GM18868 (cell line): ENCODE measurements around the gene CHRNB4.
"Not testable (repeated sequence)": the region's sequence is repeated elsewhere in the genome, so short reads cannot be mapped to it uniquely, and the experiment has no call there.

Experiments used
- ATAC-seq: cut with Tn5 transposase; IDR thresholded peaks from one replicate; pipeline ENCODE4 v1.9.1; 2021; ENCODE audit warnings: mild to moderate bottlenecking, moderate library complexity; ENCODE audit not compliant: unreplicated experiment

CHRNB4 gene

GRCh38 chr15:78618064-78618463 is 22.9 kb downstream of the CHRNB4 start:
- ATAC-seq = no peak

GRCh38 chr15:78617516-78617915 is 23.5 kb downstream of the CHRNB4 start:
- ATAC-seq = no peak

- no peak for ATAC-seq
These were observed 23.9 kb downstream of the CHRNB4 start for GRCh38 chr15:78617076-78617475.

DNA sequence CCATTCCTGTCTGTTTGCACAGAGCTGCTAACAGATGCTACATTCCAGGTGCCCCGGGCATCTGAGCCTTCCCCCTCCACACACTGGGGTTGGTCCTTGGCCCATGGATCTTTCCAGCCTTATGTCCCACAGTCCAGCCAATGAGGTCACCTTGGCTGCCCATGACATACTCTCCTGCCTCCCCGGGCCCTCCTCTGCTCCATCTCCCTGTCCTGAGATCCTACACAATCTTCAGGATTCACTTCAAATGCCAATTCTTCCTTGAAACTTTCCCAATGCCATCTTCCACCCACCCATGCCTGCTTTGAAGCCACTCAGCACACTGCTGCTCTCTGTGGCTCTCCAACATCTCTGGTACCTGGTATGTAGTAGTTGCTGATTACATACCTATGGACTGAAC is 24.5 kb downstream of the CHRNB4 start:
- no peak for ATAC-seq

DNA sequence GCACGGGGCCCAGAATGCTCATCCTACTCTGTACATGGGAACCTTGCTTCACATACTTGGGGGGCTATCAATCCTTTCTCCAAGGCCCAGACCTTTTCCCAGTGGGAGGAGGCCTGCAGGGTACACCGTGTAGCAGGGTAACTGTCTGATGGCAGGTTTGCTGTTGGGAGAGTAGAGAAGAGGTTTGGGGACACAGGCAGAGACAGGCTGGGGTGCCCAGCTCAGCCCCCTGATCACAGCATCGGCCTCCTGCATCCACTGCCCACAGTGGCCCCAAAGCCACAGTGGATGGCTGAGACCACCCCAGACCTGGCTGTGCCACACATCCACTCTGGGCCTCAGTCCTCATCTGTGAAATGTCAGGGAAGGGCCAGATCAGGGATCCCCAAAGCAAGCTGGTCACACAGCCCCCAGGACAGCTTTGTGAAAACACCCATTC is 25.8 kb downstream of the CHRNB4 start:
- ATAC-seq = no peak

DNA sequence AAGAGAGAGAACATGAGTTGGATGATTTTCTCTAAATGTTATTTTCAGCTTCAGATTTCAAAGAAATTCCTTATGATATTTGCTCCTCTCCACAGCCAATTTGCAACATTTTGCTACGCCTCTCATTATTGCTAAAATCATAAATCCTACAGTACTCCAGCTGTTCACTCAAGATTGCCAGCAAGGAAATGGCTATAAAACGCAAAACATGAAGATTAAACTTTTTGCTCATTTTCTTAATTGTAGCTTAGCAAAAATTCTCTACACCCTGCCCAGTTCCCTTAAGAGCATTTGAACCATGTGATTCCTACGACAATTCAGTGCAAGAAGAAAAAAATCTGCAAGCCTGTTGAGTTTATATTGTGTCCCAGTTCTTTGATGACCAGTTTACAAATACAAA is 27.0 kb downstream of the CHRNB4 start:
- no peak for ATAC-seq

DNA sequence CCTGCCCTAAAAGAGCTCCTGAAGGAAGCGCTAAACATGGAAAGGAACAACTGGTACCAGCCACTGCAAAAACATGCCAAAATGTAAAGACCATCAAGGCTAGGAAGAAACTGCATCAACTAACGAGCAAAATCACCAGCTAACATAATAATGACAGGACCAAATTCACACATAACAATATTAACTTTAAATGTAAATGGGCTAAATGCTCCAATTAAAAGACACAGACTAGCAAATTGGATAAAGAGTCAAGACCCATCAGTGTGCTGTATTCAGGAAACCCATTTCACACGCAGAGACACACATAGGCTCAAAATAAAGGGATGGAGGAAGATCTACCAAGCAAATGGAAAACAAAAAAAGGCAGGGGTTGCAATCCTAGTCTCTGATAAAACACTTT is 31.5 kb downstream of the CHRNB4 start:
- ATAC-seq = not testable (repeated sequence)

GRCh38 chr15:78605680-78606079 is 35.3 kb downstream of the CHRNB4 start:
- no peak for ATAC-seq

DNA sequence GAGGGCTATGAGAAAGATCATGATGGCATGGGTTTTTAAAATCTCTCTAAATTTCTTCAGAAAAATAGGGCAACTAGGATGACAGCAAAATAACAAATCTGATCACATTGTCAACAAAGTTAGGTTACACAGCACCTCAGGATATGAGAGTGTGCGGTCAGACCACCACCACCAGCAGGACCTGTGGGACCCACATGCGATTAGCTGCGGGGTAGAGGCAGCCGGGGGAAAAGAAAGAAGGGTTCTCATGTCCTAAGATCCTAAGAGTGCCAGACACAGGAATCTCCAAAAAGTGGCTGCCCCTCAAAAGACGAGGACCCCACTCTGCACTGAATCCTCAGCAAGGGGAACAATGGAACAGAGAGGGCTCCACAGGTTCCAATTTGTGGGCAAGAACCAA is 35.8 kb downstream of the CHRNB4 start:
- ATAC-seq = no peak

DNA sequence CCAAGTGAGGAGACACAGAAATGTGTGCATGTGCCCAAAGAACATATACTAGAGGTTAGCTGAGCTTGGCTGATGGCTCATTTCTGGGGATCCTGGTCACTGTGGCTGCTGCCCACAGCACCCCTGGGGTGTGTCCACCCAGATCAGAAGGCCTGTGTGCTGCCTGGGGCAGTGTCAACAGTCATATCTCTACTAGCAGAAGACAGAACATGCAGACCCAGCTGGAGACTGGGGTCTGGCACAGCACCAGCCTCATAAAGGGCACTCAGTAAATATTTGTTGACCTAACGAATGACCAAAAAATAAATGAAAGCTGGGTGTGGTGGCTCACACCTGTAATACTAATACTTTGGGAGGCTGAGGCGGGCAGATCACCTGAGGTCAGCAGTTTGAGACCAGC is 36.6 kb downstream of the CHRNB4 start:
- no peak for ATAC-seq

- no peak for ATAC-seq
These were observed 37.5 kb downstream of the CHRNB4 start for GRCh38 chr15:78603467-78603866.

DNA sequence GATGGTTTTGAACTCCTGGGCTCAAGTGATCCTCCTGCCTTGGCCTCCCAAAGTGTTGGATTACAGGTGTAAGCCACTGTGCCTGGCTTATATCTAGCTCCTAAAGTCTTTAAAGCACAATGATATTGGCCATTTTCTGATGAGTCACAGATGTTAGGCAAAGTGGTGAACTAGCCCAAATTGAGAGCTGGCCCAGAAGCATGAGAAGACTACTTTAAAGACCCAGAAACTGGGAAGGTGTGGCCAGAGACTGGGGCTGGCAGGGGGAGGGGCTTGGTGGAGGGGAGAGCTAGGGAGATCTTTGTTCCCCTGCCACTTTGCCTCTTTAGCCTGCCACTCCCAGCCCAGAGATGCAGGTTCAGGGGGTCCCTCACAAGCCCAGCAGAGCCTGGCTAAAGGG is 41.8 kb downstream of the CHRNB4 start:
- ATAC-seq = no peak

DNA sequence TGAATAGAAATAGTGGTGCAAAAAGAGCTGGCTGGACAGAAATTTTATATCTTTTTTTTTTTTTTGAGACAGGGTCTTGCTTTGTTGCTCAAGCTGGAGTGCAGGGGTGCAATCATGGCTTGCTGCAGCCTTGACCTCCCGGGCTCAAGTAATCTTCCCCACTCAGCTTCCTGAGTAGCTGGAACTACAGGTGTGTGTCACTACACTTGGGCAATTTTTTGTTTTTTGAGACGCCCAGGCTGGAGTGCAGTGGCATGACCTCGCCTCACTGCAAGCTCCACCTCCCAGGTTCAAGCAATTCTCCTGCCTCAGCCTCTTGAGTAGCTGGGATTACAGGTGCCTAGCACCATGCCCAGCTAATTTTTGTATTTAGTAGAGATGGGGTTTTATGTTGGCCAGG is 42.7 kb downstream of the CHRNB4 start:
- no peak for ATAC-seq

DNA sequence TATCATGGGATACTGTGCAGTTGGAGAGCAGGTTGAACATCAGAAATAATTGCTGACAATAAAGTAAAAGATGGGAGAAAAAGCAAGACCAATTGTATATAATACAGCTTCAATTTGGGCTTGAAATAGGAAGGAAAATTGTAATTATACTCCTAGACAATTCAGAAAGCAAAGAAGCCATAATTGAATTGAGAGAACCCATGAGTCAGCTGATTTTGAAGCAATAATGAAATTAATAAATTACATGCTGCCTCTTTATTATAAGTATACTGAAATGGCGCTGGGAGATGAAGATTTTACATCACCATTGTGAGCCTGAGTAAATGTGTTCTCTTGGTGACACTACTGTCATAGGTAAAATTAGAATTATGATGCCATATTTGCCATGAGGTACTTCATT is 43.4 kb downstream of the CHRNB4 start:
- ATAC-seq = no peak

GRCh38 chr15:78574944-78575343 is 66.1 kb downstream of the CHRNB4 start:
- ATAC-seq = no peak
